ENCODE measurements around the gene MAP1LC3B.

The MAP1LC3B gene

DNA sequence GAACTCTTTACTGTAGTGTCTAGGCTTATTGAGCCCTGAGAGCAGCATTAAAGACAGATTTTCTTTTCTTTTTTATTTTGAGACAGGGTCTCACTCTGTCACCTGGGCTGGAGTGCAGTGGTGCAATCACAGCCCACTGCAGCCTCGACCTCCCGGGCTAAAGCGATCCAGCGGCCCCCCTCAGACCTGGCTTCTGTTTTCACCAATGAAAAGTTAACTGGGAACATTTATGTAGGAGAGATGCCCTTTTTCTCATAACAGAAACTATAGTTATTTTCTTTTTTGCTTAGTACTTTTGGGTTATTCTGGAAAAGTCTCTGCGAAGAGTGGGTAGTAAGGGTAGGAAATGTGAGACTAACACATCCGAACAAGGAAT, 1.5 kb downstream of the MAP1LC3B start:
- H3K9me3 ChIP-seq (ENCODE audit: severe bottlenecking) = no peaks in the 10 kb centered on the region

DNA sequence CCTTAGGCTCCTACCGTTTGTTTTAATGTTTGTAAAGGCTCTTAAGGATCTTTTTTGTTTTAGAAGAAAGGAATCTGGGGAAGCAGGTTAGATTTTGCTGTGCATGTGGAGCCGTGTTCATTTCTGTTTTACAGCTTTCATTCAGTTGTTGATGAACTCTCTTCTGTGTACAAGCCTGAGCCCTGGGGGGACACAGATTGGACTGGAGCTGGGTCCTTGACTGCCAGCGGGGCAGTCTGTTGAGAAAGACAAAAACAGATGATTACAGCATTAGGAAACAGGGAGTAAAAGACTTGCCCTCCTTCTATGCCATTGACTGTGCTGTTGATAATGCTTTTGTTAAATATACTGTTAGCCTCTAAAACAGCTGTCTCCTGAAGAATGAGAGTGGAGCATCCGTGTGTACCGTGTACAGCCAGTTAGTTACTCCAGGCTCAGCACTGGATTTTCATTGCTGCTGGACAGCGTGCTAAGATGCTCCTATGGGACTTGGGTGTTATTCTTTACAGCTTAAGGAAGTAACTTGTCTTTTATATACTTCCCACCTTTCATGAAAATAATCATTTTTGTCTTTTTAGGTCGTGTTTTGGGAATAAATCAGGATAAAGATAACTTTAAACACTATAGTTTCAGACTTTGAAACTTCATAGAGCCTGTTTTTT, 3.2 kb downstream of the MAP1LC3B start:
- Histone ChIP-seq H3K4me3 (ENCODE audit: low read depth, low read length) (no peak overlapping the region), H3K27ac (no peak overlapping the region), H3K9me3 (ENCODE audit: severe bottlenecking) (no peaks in the 10 kb centered on the region), H3K27me3 (ENCODE audit: insufficient read depth, low read depth, severe bottlenecking) (no peaks in the 10 kb centered on the region), H3K36me3 (peaks cover 3% of the 10 kb centered on the region; the same call in 1 of the 2 replicates)
- DNase-seq = no peak
- TF ChIP-seq, protein P1, sequence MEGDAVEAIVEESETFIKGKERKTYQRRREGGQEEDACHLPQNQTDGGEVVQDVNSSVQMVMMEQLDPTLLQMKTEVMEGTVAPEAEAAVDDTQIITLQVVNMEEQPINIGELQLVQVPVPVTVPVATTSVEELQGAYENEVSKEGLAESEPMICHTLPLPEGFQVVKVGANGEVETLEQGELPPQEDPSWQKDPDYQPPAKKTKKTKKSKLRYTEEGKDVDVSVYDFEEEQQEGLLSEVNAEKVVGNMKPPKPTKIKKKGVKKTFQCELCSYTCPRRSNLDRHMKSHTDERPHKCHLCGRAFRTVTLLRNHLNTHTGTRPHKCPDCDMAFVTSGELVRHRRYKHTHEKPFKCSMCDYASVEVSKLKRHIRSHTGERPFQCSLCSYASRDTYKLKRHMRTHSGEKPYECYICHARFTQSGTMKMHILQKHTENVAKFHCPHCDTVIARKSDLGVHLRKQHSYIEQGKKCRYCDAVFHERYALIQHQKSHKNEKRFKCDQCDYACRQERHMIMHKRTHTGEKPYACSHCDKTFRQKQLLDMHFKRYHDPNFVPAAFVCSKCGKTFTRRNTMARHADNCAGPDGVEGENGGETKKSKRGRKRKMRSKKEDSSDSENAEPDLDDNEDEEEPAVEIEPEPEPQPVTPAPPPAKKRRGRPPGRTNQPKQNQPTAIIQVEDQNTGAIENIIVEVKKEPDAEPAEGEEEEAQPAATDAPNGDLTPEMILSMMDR (IDR thresholded peaks at IDR 0.05; ENCODE audit: low read depth, low read length) = no peak

More for the DNA sequence above, 1.5 kb downstream of the MAP1LC3B start:
- TF ChIP-seq, protein P1 (IDR thresholded peaks at IDR 0.05; ENCODE audit: low read depth, low read length) = no peak
- no peaks in the 10 kb centered on the region for H3K27me3 ChIP-seq (ENCODE audit: insufficient read depth, low read depth, severe bottlenecking)
- peaks cover 3% of the 10 kb centered on the region; the same call in 1 of the 2 replicates for H3K36me3 ChIP-seq
- DNase-seq = no peak
- peak overlapping the region; percentile 50; the same call in 1 of the 2 replicates for H3K27ac ChIP-seq
- peak overlapping the region; percentile 54; the same call in 1 of the 2 replicates for H3K4me3 ChIP-seq (ENCODE audit: low read depth, low read length)

DNA sequence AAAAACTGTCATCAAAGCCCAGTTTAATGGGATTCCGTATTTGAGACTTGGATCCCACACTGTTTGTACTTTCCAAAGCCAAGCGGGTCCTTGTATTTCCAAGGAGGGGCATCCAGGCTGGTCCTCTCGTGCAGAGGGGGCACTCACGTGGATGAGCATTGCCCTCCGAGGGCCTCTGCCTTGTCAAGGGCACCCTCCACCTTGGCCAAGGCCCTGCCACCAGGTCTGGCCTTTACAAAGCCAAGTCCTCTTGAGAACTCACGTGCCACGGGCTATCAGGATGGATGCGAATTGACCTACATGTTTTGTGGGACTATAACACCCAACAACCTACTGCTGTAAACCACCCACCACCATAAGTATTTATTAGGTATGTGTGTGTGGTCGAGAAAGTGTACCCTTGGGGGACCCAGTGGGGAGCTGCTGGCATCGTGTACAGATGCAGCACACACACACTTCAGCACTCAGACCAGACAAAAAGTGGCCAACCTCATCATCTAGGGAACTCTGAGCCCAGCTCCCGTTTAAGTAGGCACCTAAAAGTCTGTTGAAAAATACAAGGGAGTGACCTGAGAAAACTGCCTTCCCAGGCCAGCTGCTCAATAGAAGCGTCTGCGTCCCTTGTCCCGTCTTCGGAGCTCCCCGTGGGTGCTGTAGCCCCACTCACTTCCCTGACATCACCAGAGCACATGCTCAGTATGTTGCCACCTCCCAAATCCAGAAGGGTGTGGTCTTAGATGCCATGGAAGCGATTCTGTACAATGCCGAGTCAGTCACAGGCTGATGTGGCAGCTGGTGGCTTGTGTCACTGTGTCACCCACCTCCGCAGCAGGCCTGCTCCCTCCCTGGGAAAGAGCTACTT, 12.9 kb downstream of the MAP1LC3B start:
- no peaks in the 10 kb centered on the region for H3K27me3 ChIP-seq (ENCODE audit: insufficient read depth, low read depth, severe bottlenecking)
- no peak overlapping the region for H3K27ac ChIP-seq
- DNase-seq = no peak
- H3K36me3 ChIP-seq = peaks cover 14% of the 10 kb centered on the region
- no peaks in the 10 kb centered on the region for H3K9me3 ChIP-seq (ENCODE audit: severe bottlenecking)
- TF ChIP-seq, protein P1 (IDR thresholded peaks at IDR 0.05; ENCODE audit: low read depth, low read length) = no peak
- H3K4me3 ChIP-seq (ENCODE audit: low read depth, low read length) = no peak overlapping the region

DNA sequence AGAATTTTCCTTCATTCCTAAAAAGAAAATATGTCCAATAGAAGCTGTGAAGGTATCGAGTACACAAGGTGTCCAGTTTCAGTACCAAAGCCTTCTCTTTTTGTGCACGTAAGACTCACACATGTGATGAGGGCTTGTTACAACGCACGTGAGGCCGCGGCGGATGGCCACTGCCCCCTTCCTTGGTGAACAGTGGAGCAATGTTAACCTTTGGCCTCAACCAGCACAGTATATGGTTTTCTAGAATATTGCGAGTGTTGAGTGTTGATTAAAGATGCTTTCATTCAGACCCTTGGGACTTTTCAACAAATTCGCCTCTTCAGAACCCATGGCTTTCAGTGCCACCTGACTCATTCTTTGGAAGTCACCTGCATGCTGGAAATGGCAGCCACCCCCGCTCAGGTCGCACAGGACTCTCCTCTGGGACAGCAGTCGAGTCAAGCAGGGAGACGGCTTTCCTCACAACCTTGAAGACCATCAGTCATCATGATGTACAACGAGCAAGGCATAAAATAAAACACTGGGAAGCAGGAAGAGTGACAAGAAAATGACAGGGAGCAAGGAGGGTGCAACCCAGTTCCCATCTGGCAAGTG, 14.5 kb downstream of the MAP1LC3B start:
- Histone ChIP-seq H3K9me3 (ENCODE audit: severe bottlenecking) (no peaks in the 10 kb centered on the region), H3K27ac (no peak overlapping the region), H3K36me3 (peaks cover 9% of the 10 kb centered on the region; the same call in 1 of the 2 replicates), H3K4me3 (ENCODE audit: low read depth, low read length) (no peak overlapping the region), H3K27me3 (ENCODE audit: insufficient read depth, low read depth, severe bottlenecking) (no peaks in the 10 kb centered on the region)
- DNase-seq = no peak
- TF ChIP-seq, protein P1 (IDR thresholded peaks at IDR 0.05; ENCODE audit: low read depth, low read length) = no peak

DNA sequence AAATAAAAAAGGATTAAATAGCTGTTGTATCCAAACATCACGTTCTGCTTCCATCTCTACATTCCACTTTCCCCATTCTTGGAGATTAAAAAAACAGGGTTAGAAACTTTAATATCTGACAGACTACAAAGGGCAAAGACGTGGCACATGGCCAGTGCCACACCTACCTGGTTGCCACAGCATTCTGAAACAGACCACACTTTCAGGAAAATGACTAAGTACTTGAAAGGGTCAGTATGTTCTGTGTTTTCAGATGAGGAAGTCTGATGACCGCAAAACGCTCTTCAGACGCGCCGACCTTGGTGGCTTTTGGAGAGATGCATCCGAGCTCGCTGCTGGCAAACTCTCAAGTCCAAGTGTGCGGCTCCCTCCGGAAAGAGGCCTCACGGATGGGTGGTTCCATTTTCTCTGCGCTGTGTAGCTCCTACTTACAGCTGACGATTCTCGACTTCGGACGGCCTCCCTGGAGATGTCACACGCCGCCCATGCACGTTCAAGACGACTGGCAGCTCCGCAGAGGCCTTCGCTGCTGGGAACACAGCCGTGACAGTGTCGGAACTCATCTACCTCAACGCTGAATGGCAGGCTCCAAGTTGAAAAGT, 15.5 kb downstream of the MAP1LC3B start:
- Histone ChIP-seq H3K27ac (no peak overlapping the region), H3K27me3 (ENCODE audit: insufficient read depth, low read depth, severe bottlenecking) (no peaks in the 10 kb centered on the region), H3K36me3 (peaks cover 9% of the 10 kb centered on the region; the same call in 1 of the 2 replicates), H3K9me3 (ENCODE audit: severe bottlenecking) (no peaks in the 10 kb centered on the region), H3K4me3 (ENCODE audit: low read depth, low read length) (no peak overlapping the region)
- DNase-seq = no peak
- TF ChIP-seq, protein P1 (IDR thresholded peaks at IDR 0.05; ENCODE audit: low read depth, low read length) = no peak
